ENCODE data around the gene GFM1.

The GFM1 gene

GRCh38 chr3:158728851-158729250, 84.5 kb downstream of the GFM1 start:
- no peak for DNase-seq

GRCh38 chr3:158731486-158731885, 87.2 kb downstream of the GFM1 start:
- DNase-seq: no peak

- no peak for DNase-seq
Measured at GRCh38 chr3:158731938-158732855, 87.9 kb downstream of the GFM1 start, which contains the start of gene RARRES1. Gene RARRES1, minus strand, starts transcription at chr3:158732457. Its CDS starts 42 bp downstream, at chr3:158732415.

- DNase-seq: no peak
Measured at GRCh38 chr3:158732856-158733200, 88.5 kb downstream of the GFM1 start.

GRCh38 chr3:158733656-158734055, 89.3 kb downstream of the GFM1 start:
- no peak for DNase-seq

- DNase-seq: no peak
Measured at GRCh38 chr3:158735296-158736033, 91.1 kb downstream of the GFM1 start.

GRCh38 chr3:158737410-158737809, 93.1 kb downstream of the GFM1 start:
- no peak for DNase-seq

- no peak for DNase-seq
Measured at GRCh38 chr3:158737976-158738615, 93.8 kb downstream of the GFM1 start.

GRCh38 chr3:158738653-158739052, 94.3 kb downstream of the GFM1 start:
- DNase-seq: no peak

- no peak for DNase-seq
Measured at GRCh38 chr3:158739078-158739477, 94.8 kb downstream of the GFM1 start.

- no peak for DNase-seq
Measured at GRCh38 chr3:158739661-158740060, 95.3 kb downstream of the GFM1 start.

Measured in NCI-H1417 treated with DMSO at 0.1 percent for 48 hours (cell line).